Amniotic epithelial cell (primary cell): ENCODE data around the gene CYS1.

Source experiments
- DNase-seq: peaks from one replicate; pipeline ENCODE4 v3.0.0-alpha.2; 2010; ENCODE audit warnings: low read depth

CYS1 gene

GRCh38 chr2:10071595-10071994 lies 8.6 kb downstream of the CYS1 start:
- DNase-seq = no peak

GRCh38 chr2:10071176-10071575 lies 9.0 kb downstream of the CYS1 start:
- DNase-seq = no peak

- DNase-seq = no peak
These were observed 12.3 kb downstream of the CYS1 start for GRCh38 chr2:10067881-10068280.

GRCh38 chr2:10067330-10067729 lies 12.9 kb downstream of the CYS1 start:
- DNase-seq = no peak

GRCh38 chr2:10065773-10066055 lies 14.5 kb downstream of the CYS1 start:
- no peak for DNase-seq

- no peak for DNase-seq
These were observed 15.1 kb downstream of the CYS1 start for GRCh38 chr2:10064932-10065772.

- DNase-seq = no peak
These were observed 16.6 kb downstream of the CYS1 start for GRCh38 chr2:10063566-10063965.

GRCh38 chr2:10062931-10063365 lies 17.3 kb downstream of the CYS1 start:
- no peak for DNase-seq

- no peak for DNase-seq
These were observed 18.8 kb downstream of the CYS1 start for GRCh38 chr2:10061221-10061925.

GRCh38 chr2:10059552-10060335 lies 20.5 kb downstream of the CYS1 start:
- DNase-seq = no peak

- DNase-seq = no peak
These were observed 21.2 kb downstream of the CYS1 start for GRCh38 chr2:10059016-10059351.

GRCh38 chr2:10058251-10059015 lies 21.8 kb downstream of the CYS1 start:
- no peak for DNase-seq

- peak; percentile 77 for DNase-seq
These were observed 22.7 kb downstream of the CYS1 start for GRCh38 chr2:10057231-10058107.

GRCh38 chr2:10056439-10056838 lies 23.8 kb downstream of the CYS1 start:
- no peak for DNase-seq

GRCh38 chr2:10054976-10055375 lies 25.2 kb downstream of the CYS1 start:
- DNase-seq = no peak

- DNase-seq = no peak
These were observed 25.8 kb downstream of the CYS1 start for GRCh38 chr2:10054424-10054823.

GRCh38 chr2:10053351-10053750 lies 26.9 kb downstream of the CYS1 start:
- DNase-seq = no peak

GRCh38 chr2:10052216-10052615 lies 28.0 kb downstream of the CYS1 start:
- no peak for DNase-seq

- peak; percentile 55 for DNase-seq
These were observed 31.6 kb downstream of the CYS1 start for GRCh38 chr2:10048501-10049171.

- no peak for DNase-seq
These were observed 32.4 kb downstream of the CYS1 start for GRCh38 chr2:10047616-10048500.
